ENCODE results near the gene RASGEF1C. TPM values are rescaled to one million over a fixed set of nuclear protein-coding genes. Genes with fewer than 3 reads are reported as not detected.

Gene RASGEF1C
- total RNA-seq, 4 donors from 2014 or later: 1.7 TPM; not detected in 3

- Histone ChIP-seq H3K27ac (no peak overlapping the region), H3K9me3 (no peaks in the 10 kb centered on the region), H3K4me1 (no peaks in the 10 kb centered on the region), H3K27me3 (no peaks in the 10 kb centered on the region), H3K4me3 (no peak overlapping the region), H3K36me3 (no peaks in the 10 kb centered on the region)
- no peak for TF ChIP-seq CTCF (IDR thresholded peaks at IDR 0.05)
- TF ChIP-seq POLR2A (IDR thresholded peaks at IDR 0.05): no peak
- DNase-seq: peak in 1 of 3 donors; percentile 39
Observed at GRCh38 chr5:180116077-180116999, 92.7 kb downstream of the RASGEF1C start.

GRCh38 chr5:180115326-180116076, 93.5 kb downstream of the RASGEF1C start:
- Histone ChIP-seq H3K9me3 (no peaks in the 10 kb centered on the region), H3K27me3 (no peaks in the 10 kb centered on the region), H3K4me3 (no peak overlapping the region), H3K4me1 (no peaks in the 10 kb centered on the region), H3K27ac (no peak overlapping the region), H3K36me3 (no peaks in the 10 kb centered on the region)
- TF ChIP-seq CTCF (IDR thresholded peaks at IDR 0.05): no peak
- no peak for TF ChIP-seq POLR2A (IDR thresholded peaks at IDR 0.05)
- peak in 1 of 3 donors; percentile 19 for DNase-seq

- Histone ChIP-seq H3K9me3 (no peaks in the 10 kb centered on the region), H3K36me3 (no peaks in the 10 kb centered on the region), H3K27ac (no peak overlapping the region), H3K4me1 (no peaks in the 10 kb centered on the region), H3K4me3 (no peak overlapping the region), H3K27me3 (no peaks in the 10 kb centered on the region)
- peak in 1 of 3 donors; percentile 38 for DNase-seq
- TF ChIP-seq POLR2A (IDR thresholded peaks at IDR 0.05) (no peak), CTCF (IDR thresholded peaks at IDR 0.05) (no peak)
Observed at GRCh38 chr5:180114304-180115003, 94.6 kb downstream of the RASGEF1C start.

- no peaks in the 10 kb centered on the region for H3K4me1 ChIP-seq
- peak in 1 of 3 donors; percentile 32 for DNase-seq
Observed at GRCh38 chr5:180113660-180114303, 95.2 kb downstream of the RASGEF1C start.

More at GRCh38 chr5:180113660-180114303, 95.2 kb downstream of the RASGEF1C start:
- no peak for TF ChIP-seq CTCF (IDR thresholded peaks at IDR 0.05)
- no peaks in the 10 kb centered on the region for H3K36me3 ChIP-seq
- no peaks in the 10 kb centered on the region for H3K27me3 ChIP-seq
- no peak overlapping the region for H3K4me3 ChIP-seq
- no peak overlapping the region for H3K27ac ChIP-seq
- no peaks in the 10 kb centered on the region for H3K9me3 ChIP-seq

Data from Peyer's patch (tissue), 4 donors.